Neuronal stem cell (in vitro differentiated cells): ENCODE data around the gene MAP6.

Source experiments
- DNase-seq: peaks from one replicate; pipeline ENCODE4 v3.0.0-alpha.2; 2013; ENCODE audit warnings: low spot score
- H2AFZ ChIP-seq: one replicate; pipeline ENCODE4 v1.6.1; 2013; ENCODE audit warnings: mild to moderate bottlenecking, low read length, inconsistent platforms
- H2AK5ac ChIP-seq: 2 replicates; pipeline ENCODE4 v1.6.1; 2013; ENCODE audit warnings: low read depth, mild to moderate bottlenecking, inconsistent platforms, low read length, moderate library complexity, mixed read lengths
- H2BK120ac ChIP-seq: 2 replicates; pipeline ENCODE4 v1.6.1; 2013; ENCODE audit warnings: low read depth, mild to moderate bottlenecking, inconsistent platforms, low read length, moderate library complexity, mixed read lengths
- H2BK12ac ChIP-seq: one replicate; pipeline ENCODE4 v1.6.1; 2013; ENCODE audit warnings: low read length, inconsistent platforms
- H2BK15ac ChIP-seq: 2 replicates; pipeline ENCODE4 v1.6.1; 2013; ENCODE audit warnings: mild to moderate bottlenecking, low read length, inconsistent platforms, mixed read lengths
- H2BK5ac ChIP-seq: one replicate; pipeline ENCODE4 v1.6.1; 2013; ENCODE audit warnings: inconsistent platforms, mild to moderate bottlenecking, low read length, moderate library complexity
- H3K14ac ChIP-seq: one replicate; pipeline ENCODE4 v1.6.1; 2013; ENCODE audit warnings: low read length, inconsistent platforms
- H3K18ac ChIP-seq: 2 replicates; pipeline ENCODE4 v1.6.1; 2013; ENCODE audit warnings: low read length, inconsistent platforms
- H3K23ac ChIP-seq: 2 replicates; pipeline ENCODE4 v1.6.1; 2013; ENCODE audit warnings: low read depth, mild to moderate bottlenecking, mixed read lengths, low read length, inconsistent platforms; ENCODE audit not compliant: poor library complexity
- H3K27ac ChIP-seq: replicated peaks from 3 replicates; pipeline ENCODE4 v1.5.1; 2013; ENCODE audit warnings: low read length, inconsistent platforms
- H3K27me3 ChIP-seq, 3 experiments: 2 replicates each; pipeline ENCODE4 v1.6.1; 2013; ENCODE audit warnings: low read length in 3 of 3, mild to moderate bottlenecking in 2 of 3, inconsistent platforms in 1 of 3, low read depth in 1 of 3, mixed read lengths in 1 of 3, moderate library complexity in 1 of 3; ENCODE audit not compliant: control insufficient read depth in 3 of 3, insufficient read depth in 3 of 3
- H3K36me3 ChIP-seq, 2 donors: replicated peaks in 1 of 2; 2 replicates each; pipeline ENCODE4 v1.6.1; 2013; ENCODE audit warnings: low read length in 2 of 2; ENCODE audit not compliant: control insufficient read depth in 2 of 2, insufficient read depth in 2 of 2
- H3K4ac ChIP-seq: 2 replicates; pipeline ENCODE4 v1.6.1; 2013; ENCODE audit warnings: inconsistent platforms, mild to moderate bottlenecking, low read length, moderate library complexity
- H3K4me1 ChIP-seq, 2 donors: 1 replicate in 1 of 2; 2 replicates in 1 of 2; pipeline ENCODE4 v1.6.1; 2013; ENCODE audit warnings: low read length in 2 of 2, low read depth in 1 of 2; ENCODE audit not compliant: control insufficient read depth in 2 of 2, insufficient read depth in 1 of 2
- H3K4me2 ChIP-seq: one replicate; pipeline ENCODE4 v1.6.1; 2013; ENCODE audit warnings: mild to moderate bottlenecking, low read length, inconsistent platforms; ENCODE audit not compliant: insufficient read depth, poor library complexity, severe bottlenecking
- H3K4me3 ChIP-seq, 2 donors: 2 replicates each; pipeline ENCODE4 v1.5.1; 2013; ENCODE audit warnings: low read length in 2 of 2, mild to moderate bottlenecking in 2 of 2, inconsistent platforms in 1 of 2, moderate library complexity in 1 of 2
- H3K79me1 ChIP-seq: one replicate; pipeline ENCODE4 v1.6.1; 2013; ENCODE audit warnings: low read depth, mild to moderate bottlenecking, inconsistent platforms, low read length, moderate library complexity
- H3K9ac ChIP-seq: one replicate; pipeline ENCODE4 v1.6.1; 2013; ENCODE audit warnings: mild to moderate bottlenecking, low read depth, low read length, inconsistent platforms; ENCODE audit not compliant: poor library complexity
- H3K9me3 ChIP-seq, 2 donors: replicated peaks in 1 of 2; 2 replicates each; pipeline versions ENCODE3 to v1.6.1; 2013; ENCODE audit warnings: low read length in 2 of 2, mild to moderate bottlenecking in 2 of 2, inconsistent platforms in 1 of 2, low read depth in 1 of 2, mixed read lengths in 1 of 2, moderate library complexity in 1 of 2; ENCODE audit not compliant: control insufficient read depth in 2 of 2, insufficient read depth in 1 of 2
- H4K8ac ChIP-seq: one replicate; pipeline ENCODE4 v1.6.1; 2013; ENCODE audit warnings: low read depth, mild to moderate bottlenecking, inconsistent platforms, low read length, moderate library complexity
- H4K91ac ChIP-seq: one replicate; pipeline ENCODE4 v1.6.1; 2013; ENCODE audit warnings: low read length, low read depth, mild to moderate bottlenecking, inconsistent platforms; ENCODE audit not compliant: poor library complexity
- WGBS, 2 donors: extraction: QIAGEN DNeasy Blood & Tissue Kit; methylation state at CpG; one replicate each; pipeline ENCODE4 v1.1.7; 2013; ENCODE audit warnings: missing lambda C conversion rate in 2 of 2, mixed read lengths in 1 of 2; ENCODE audit not compliant: insufficient read length in 2 of 2, insufficient replicate concordance in 1 of 2; ENCODE audit errors: extremely low coverage in 2 of 2; 5-methylcytosine and 5-hydroxymethylcytosine counted together

MAP6 gene

DNA sequence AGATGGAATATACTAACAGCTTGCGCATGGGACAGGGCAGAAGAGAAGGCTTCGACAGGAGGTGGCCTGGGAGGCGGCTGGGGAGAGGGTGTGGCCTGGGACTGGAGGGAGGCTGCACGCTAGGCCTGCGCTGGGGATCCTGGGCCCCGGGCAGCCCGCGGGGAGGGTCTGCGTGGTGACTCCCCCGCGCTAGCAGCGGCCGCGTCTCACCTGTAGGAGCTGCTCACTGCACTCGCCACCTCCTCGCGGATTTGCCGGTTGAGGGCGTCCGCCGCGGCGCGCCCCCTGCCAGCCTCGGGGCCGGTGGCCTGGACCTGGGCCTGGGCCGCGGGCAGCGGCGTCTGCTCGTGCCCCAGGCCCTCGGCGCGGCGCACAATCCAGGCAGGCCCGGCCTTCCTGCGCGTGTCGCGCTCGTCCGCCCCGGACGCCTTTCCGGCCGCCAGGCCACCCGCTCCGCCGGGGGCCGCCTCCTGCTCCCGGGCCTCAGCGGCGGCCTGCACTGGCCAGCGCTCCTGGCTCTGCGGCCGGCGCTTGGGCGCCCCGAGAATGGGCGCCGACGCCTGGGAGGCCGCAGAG lies 1.5 kb downstream of the MAP6 start:
- peak overlapping the region; percentile 42 for H2BK15ac ChIP-seq
- no peak overlapping the region for H2AK5ac ChIP-seq
- no peak overlapping the region for H3K4ac ChIP-seq
- DNase-seq, result peak; percentile 26
- no peak overlapping the region for H4K8ac ChIP-seq
- H3K18ac ChIP-seq, result peak overlapping the region; percentile 94
- H2BK5ac ChIP-seq, result peak overlapping the region; percentile 43
- H3K27ac ChIP-seq, result no peak overlapping the region
- no peak overlapping the region for H2BK120ac ChIP-seq
- H3K23ac ChIP-seq, result no peak overlapping the region
- peaks cover 12 to 32% of the 10 kb centered on the region in 2 donors for H3K4me1 ChIP-seq
- H3K4me2 ChIP-seq, result peak overlapping the region; percentile 92
- H3K9me3 ChIP-seq, result no peaks in the 10 kb centered on the region
- H3K9ac ChIP-seq, result peak overlapping the region; percentile 14
- no CpG with 5 or more reads among the region's 63 CpGs for WGBS, 2 donors
- H3K14ac ChIP-seq, result peak overlapping the region; percentile 65
- no peaks in the 10 kb centered on the region for H3K79me1 ChIP-seq
- no peak overlapping the region for H2BK12ac ChIP-seq
- H3K36me3 ChIP-seq, result peaks cover 0 to 5% of the 10 kb centered on the region in 2 donors
- H2AFZ ChIP-seq, result peak overlapping the region; percentile 98
- peak overlapping the region; percentile 68 to 85 for H3K4me3 ChIP-seq
- H4K91ac ChIP-seq, result no peak overlapping the region
- peaks cover 0 to 19% (median 18%) of the 10 kb centered on the region in 3 experiments for H3K27me3 ChIP-seq

DNA sequence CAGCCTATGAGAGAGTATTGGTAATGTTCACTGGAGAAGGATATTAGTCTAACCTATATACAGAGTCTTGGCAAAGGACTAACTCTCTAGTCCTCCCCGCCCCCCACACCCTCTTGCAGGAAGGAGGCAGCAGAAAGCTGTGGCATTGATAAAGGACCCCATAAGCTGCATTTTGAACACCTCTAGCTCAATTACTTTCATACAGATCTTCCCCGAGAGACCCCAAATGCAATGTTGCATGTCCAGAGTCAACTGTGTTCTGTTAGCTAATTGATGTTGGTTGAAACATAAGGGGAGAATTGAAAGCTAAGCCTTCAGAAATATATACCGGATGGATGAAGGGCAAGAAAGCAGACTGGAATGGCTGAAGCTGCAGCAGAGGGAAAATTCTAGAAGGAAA lies 2.8 kb downstream of the MAP6 start:
- Histone ChIP-seq H2BK12ac (no peak overlapping the region), H2AFZ (no peak overlapping the region), H2BK5ac (no peak overlapping the region), H3K4me3 (no peak overlapping the region), H4K8ac (no peak overlapping the region), H3K18ac (no peak overlapping the region), H4K91ac (no peak overlapping the region), H3K9me3 (peaks cover 0 to 4% of the 10 kb centered on the region in 2 donors), H3K36me3 (peaks cover 0 to 5% of the 10 kb centered on the region in 2 donors), H3K4ac (no peak overlapping the region), H3K9ac (no peak overlapping the region), H3K14ac (no peak overlapping the region), H2AK5ac (no peak overlapping the region), H2BK15ac (no peak overlapping the region), H3K79me1 (no peaks in the 10 kb centered on the region), H3K27ac (no peak overlapping the region), H3K4me2 (no peak overlapping the region), H2BK120ac (no peak overlapping the region), H3K23ac (no peak overlapping the region), H3K4me1 (peaks cover 12 to 32% of the 10 kb centered on the region in 2 donors), H3K27me3 (peaks cover 0 to 19% (median 8%) of the 10 kb centered on the region in 3 experiments)
- DNase-seq, result no peak
- no CpG with 5 or more reads among the region's 3 CpGs for WGBS, 2 donors

DNA sequence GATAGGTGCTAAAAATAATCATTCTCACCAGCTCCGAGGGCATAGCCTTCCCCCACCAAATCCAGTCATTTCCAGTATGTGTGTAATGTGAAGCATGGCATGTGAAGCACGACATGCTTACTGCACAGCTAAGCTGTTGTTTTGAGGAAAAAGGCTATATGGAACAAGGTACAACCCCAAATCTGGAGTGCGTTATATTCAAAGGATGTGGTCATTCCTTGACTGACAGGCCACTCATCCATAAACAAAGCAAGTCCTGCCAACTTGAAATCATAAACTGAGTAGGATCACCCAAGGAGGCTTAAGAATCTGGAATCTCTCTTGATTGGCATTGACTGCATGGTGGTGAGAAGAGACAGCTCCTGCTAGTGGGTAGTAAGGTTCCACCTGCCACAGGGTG lies 3.7 kb downstream of the MAP6 start:
- no peak overlapping the region for H3K4me3 ChIP-seq
- H3K27me3 ChIP-seq, result peaks cover 0 to 17% (median 3%) of the 10 kb centered on the region in 3 experiments
- H3K4me1 ChIP-seq, result peaks cover 12 to 32% of the 10 kb centered on the region in 2 donors

DNA sequence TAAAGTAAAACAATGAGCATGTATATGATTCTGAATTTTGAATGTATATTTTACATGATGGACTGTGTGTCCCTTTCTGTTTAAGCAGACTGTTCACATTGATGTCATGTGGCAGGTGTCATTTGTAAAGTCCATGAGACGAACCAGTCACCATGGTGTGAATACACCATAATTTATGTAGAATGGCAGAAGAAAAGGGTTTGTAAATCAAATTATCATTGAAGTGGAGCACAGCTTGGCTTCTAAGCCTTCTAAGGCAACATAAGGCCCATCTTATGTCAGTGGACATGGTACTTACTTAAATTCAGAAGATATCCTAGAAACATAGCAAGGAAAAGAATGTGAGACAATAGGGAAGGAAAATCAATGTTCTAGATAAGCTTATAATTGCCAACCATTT lies 4.4 kb downstream of the MAP6 start:
- Histone ChIP-seq H2BK12ac (no peak overlapping the region), H2AK5ac (no peak overlapping the region), H3K14ac (no peak overlapping the region), H3K79me1 (no peaks in the 10 kb centered on the region), H2BK120ac (no peak overlapping the region), H3K4me3 (no peak overlapping the region), H3K4ac (no peak overlapping the region), H3K4me1 (peaks cover 12 to 32% of the 10 kb centered on the region in 2 donors), H3K9ac (no peak overlapping the region), H4K8ac (no peak overlapping the region), H2BK5ac (no peak overlapping the region), H3K23ac (no peak overlapping the region), H3K9me3 (peaks cover 0 to 4% of the 10 kb centered on the region in 2 donors), H3K27me3 (peaks cover 0 to 12% (median under 1%) of the 10 kb centered on the region in 3 experiments), H3K36me3 (peaks cover 0 to 5% of the 10 kb centered on the region in 2 donors), H2BK15ac (no peak overlapping the region), H4K91ac (no peak overlapping the region), H3K27ac (no peak overlapping the region), H3K4me2 (no peak overlapping the region), H2AFZ (no peak overlapping the region), H3K18ac (no peak overlapping the region)
- no CpG with 5 or more reads among the region's 1 CpG for WGBS, 2 donors
- DNase-seq, result no peak

More for the DNA sequence above, 3.7 kb downstream of the MAP6 start:
- no peak for DNase-seq
- Histone ChIP-seq H3K27ac (no peak overlapping the region), H3K36me3 (peaks cover 0 to 5% of the 10 kb centered on the region in 2 donors), H2AFZ (no peak overlapping the region), H3K4ac (no peak overlapping the region), H2BK5ac (no peak overlapping the region), H2BK15ac (no peak overlapping the region), H4K8ac (no peak overlapping the region), H3K79me1 (no peaks in the 10 kb centered on the region), H3K18ac (no peak overlapping the region), H3K4me2 (no peak overlapping the region), H2BK12ac (no peak overlapping the region), H2AK5ac (no peak overlapping the region), H3K9me3 (peaks cover 0 to 4% of the 10 kb centered on the region in 2 donors), H3K23ac (no peak overlapping the region), H3K9ac (no peak overlapping the region), H4K91ac (no peak overlapping the region), H3K14ac (no peak overlapping the region), H2BK120ac (no peak overlapping the region)
- WGBS, 2 donors, result no CpG with 5 or more reads among the region's 3 CpGs
